ENCODE measurements around the gene SEM1. TPM values are rescaled to one million over a fixed set of nuclear protein-coding genes. Genes with fewer than 3 reads are reported as not detected.

SEM1 gene
- total RNA-seq, 1 donor from 2014 or later, result 17.2 TPM

DNA sequence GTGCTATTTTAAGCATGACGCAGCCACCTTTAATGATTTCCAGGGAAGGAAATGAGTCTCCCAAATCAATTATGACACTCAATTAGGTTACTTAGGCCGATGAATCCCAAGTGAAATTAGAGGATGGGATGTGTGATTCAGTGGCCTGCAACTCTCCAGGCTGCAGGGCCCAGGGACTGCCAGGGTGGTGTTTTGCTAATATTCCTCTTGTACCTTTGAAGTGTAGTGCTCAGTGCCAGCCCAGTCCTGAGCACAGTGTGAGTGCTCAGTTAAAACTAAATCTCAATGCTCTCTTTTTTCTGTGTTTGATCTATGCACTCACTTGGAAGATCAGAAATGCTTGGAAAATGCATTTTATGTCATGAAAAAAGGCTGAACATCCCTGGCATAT, 51.6 kb downstream of the SEM1 start:
- intact Hi-C loops (cut with DNase I), result no loop called here

DNA sequence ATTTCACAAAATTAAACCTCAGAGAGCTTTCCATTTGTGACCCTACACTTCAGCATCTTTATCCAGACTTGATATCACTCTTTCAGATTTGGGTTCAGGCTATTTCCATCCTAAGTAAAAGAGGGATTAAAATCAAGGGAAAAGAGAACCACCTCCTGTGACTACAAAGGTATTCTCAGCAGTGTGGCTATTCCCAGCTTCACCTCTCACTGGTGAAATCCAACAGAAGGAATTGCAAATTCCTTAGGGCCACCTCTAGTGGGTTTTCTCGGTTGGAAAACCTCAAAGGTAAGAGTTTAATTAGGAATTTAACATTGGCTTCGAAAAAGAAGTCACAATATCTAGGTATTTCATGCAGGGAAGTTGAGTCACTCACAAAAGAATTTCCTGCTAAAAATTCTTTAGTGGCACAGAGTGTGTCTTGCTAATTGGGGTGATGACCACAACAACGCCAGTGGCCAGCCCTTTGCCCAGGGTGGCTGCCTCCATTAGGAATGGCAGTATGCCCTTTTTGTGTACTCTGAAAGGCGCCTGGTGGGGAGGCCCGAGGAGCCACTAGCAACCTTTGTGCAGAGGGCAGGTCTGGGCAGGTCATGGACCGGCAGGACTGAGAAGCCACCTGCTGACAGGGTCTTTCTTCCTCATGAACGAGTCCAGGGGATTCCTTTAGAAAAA, 52.2 kb downstream of the SEM1 start:
- Histone ChIP-seq H3K27ac (no peak overlapping the region), H3K4me3 (no peak overlapping the region), H3K4me1 (no peaks in the 10 kb centered on the region), H3K27me3 (no peaks in the 10 kb centered on the region), H3K36me3 (no peaks in the 10 kb centered on the region), H3K9me3 (no peaks in the 10 kb centered on the region)
- no peak for DNase-seq (ENCODE audit: extremely low spot score in 2 of 2)
- intact Hi-C loops (cut with DNase I), result no loop called here
- TF ChIP-seq POLR2AphosphoS5 (IDR thresholded peaks at IDR 0.05; ENCODE audit: insufficient read depth in 1 of 2, low read depth in 1 of 2) (no peak), POLR2A (IDR thresholded peaks at IDR 0.05) (no peak), CTCF (IDR thresholded peaks at IDR 0.05) (no peak)

More for the DNA sequence above, 51.6 kb downstream of the SEM1 start:
- no peaks in the 10 kb centered on the region for H3K9me3 ChIP-seq
- no peak for TF ChIP-seq POLR2A (IDR thresholded peaks at IDR 0.05)
- TF ChIP-seq CTCF (IDR thresholded peaks at IDR 0.05), result no peak
- no peak for TF ChIP-seq POLR2AphosphoS5 (IDR thresholded peaks at IDR 0.05; ENCODE audit: insufficient read depth in 1 of 2, low read depth in 1 of 2)
- H3K4me3 ChIP-seq, result no peak overlapping the region
- no peaks in the 10 kb centered on the region for H3K27me3 ChIP-seq
- DNase-seq (ENCODE audit: extremely low spot score in 2 of 2), result no peak
- no peaks in the 10 kb centered on the region for H3K4me1 ChIP-seq
- no peaks in the 10 kb centered on the region for H3K36me3 ChIP-seq
- H3K27ac ChIP-seq, result no peak overlapping the region

- no peak for DNase-seq (ENCODE audit: extremely low spot score in 2 of 2)
- H3K27ac ChIP-seq, result no peak overlapping the region
- H3K9me3 ChIP-seq, result no peaks in the 10 kb centered on the region
- H3K4me1 ChIP-seq, result no peaks in the 10 kb centered on the region
- no peaks in the 10 kb centered on the region for H3K27me3 ChIP-seq
- TF ChIP-seq POLR2A (IDR thresholded peaks at IDR 0.05), result no peak
- no peak for TF ChIP-seq POLR2AphosphoS5 (IDR thresholded peaks at IDR 0.05; ENCODE audit: insufficient read depth in 1 of 2, low read depth in 1 of 2)
- TF ChIP-seq CTCF (IDR thresholded peaks at IDR 0.05), result no peak
- H3K36me3 ChIP-seq, result no peaks in the 10 kb centered on the region
- intact Hi-C loops (cut with DNase I), result no loop called here
- H3K4me3 ChIP-seq, result no peak overlapping the region
These were observed 53.7 kb downstream of the SEM1 start for GRCh38 chr7:96655956-96656355.

DNA sequence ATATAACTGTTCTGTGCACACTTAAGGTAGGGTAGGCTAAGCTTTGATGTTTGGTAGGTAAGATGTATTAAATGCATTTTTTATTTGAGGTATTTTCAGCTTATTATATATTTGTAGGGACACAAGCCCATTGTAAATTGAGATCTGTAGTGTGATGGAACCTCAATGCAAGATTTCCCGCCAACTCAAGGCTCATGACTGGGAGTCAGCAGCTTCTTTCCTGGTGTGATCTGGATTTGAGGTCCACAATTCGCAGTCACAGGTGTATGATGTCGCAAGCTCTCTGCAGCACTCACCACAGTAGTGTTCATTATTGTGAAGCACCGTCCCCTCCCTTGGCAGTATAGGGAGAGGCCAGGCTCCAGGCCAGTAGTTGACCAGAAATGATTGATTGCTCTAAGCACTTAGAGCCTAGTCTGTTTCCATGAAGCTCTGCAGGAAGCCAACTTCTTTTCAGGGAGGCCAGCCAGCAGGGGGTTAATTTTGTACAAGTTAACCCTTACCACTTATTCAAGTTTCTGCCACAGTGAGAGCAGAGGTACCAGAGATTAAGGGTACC, 54.9 kb downstream of the SEM1 start:
- H3K4me1 ChIP-seq, result no peaks in the 10 kb centered on the region
- no peak for DNase-seq (ENCODE audit: extremely low spot score in 2 of 2)
- no peaks in the 10 kb centered on the region for H3K27me3 ChIP-seq
- no peak overlapping the region for H3K4me3 ChIP-seq
- TF ChIP-seq POLR2A (IDR thresholded peaks at IDR 0.05) (no peak), CTCF (IDR thresholded peaks at IDR 0.05) (no peak), POLR2AphosphoS5 (IDR thresholded peaks at IDR 0.05; ENCODE audit: insufficient read depth in 1 of 2, low read depth in 1 of 2) (no peak)
- no peaks in the 10 kb centered on the region for H3K9me3 ChIP-seq
- no peak overlapping the region for H3K27ac ChIP-seq
- intact Hi-C loops (cut with DNase I), result no loop called here
- H3K36me3 ChIP-seq, result no peaks in the 10 kb centered on the region

- no peak for TF ChIP-seq POLR2AphosphoS5 (IDR thresholded peaks at IDR 0.05; ENCODE audit: insufficient read depth in 1 of 2, low read depth in 1 of 2)
- no peak for TF ChIP-seq CTCF (IDR thresholded peaks at IDR 0.05)
- TF ChIP-seq POLR2A (IDR thresholded peaks at IDR 0.05), result no peak
- Histone ChIP-seq H3K36me3 (no peaks in the 10 kb centered on the region), H3K27ac (no peak overlapping the region), H3K4me1 (no peaks in the 10 kb centered on the region), H3K4me3 (no peak overlapping the region), H3K9me3 (no peaks in the 10 kb centered on the region), H3K27me3 (no peaks in the 10 kb centered on the region)
- no peak for DNase-seq (ENCODE audit: extremely low spot score in 2 of 2)
- intact Hi-C loops (cut with DNase I), result no loop called here
These were observed 59.7 kb downstream of the SEM1 start for GRCh38 chr7:96649981-96650380.
